HG02642 (cell line): ENCODE results near the gene CENPP.
A peak's percentile ranks its signal among the peaks of the same experiment; 100 is the strongest.
"Not testable (repeated sequence)": the region's sequence is repeated elsewhere in the genome, so short reads cannot be mapped to it uniquely, and the experiment has no call there.

ENCODE experiments used
- ATAC-seq: cut with Tn5 transposase; IDR thresholded peaks from one replicate; pipeline ENCODE4 v1.9.1; 2021; ENCODE audit warnings: mild to moderate bottlenecking; ENCODE audit not compliant: unreplicated experiment, poor library complexity

CENPP gene

GRCh38 chr9:92623936-92624335 is 298.2 kb downstream of the CENPP start:
- not testable (repeated sequence) for ATAC-seq

- no peak for ATAC-seq
Measured at GRCh38 chr9:92626484-92626883, 300.7 kb downstream of the CENPP start.

DNA sequence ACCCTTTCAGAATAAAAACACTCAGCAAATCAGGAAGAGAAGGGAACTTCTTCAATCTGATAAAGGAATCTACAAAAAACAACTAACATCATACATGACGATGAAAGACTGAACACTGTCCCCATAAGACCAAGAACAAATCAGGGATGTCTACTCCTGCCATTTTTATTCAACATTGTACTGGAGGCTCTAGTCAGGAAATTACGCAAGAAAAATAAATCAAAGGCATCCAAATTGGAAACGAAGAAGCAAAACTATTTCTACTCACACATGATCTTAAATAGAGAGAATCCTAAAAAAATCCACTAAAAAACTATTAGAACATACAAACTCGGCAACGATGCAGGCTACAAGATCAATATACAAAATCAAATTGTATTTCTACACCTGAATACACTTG is 301.9 kb downstream of the CENPP start:
- ATAC-seq, result no peak

- ATAC-seq, result no peak
Measured at GRCh38 chr9:92631452-92632343, 305.9 kb downstream of the CENPP start.

- ATAC-seq, result no peak
Measured at GRCh38 chr9:92632641-92633040, 306.9 kb downstream of the CENPP start.

- no peak for ATAC-seq
Measured at GRCh38 chr9:92633614-92634278, 308.0 kb downstream of the CENPP start.

GRCh38 chr9:92634712-92635605 is 309.2 kb downstream of the CENPP start:
- peak; percentile 61 for ATAC-seq

DNA sequence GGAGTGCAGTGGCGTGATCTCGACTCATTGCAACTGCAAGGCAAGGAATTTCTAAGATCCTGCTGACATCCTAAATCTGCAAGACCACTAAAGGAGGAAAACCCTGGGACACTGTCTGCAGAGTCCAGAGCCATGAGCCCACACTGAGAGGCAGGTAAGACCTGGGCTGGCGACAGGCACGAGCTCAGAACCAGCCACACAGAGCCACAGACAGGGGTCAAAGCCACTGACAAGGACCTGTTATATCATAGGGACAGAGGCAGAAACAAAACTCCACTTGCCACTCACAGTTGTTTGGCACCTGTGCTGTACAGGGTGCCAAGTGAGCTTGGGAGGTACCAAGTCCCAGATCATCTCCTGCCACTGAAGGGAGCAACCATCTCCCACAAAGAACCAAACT is 310.0 kb downstream of the CENPP start:
- ATAC-seq, result no peak

- no peak for ATAC-seq
Measured at GRCh38 chr9:92636627-92637026, 310.9 kb downstream of the CENPP start.

- ATAC-seq, result no peak
Measured at GRCh38 chr9:92637326-92637725, 311.6 kb downstream of the CENPP start.

GRCh38 chr9:92637886-92638620 is 312.3 kb downstream of the CENPP start:
- no peak for ATAC-seq

DNA sequence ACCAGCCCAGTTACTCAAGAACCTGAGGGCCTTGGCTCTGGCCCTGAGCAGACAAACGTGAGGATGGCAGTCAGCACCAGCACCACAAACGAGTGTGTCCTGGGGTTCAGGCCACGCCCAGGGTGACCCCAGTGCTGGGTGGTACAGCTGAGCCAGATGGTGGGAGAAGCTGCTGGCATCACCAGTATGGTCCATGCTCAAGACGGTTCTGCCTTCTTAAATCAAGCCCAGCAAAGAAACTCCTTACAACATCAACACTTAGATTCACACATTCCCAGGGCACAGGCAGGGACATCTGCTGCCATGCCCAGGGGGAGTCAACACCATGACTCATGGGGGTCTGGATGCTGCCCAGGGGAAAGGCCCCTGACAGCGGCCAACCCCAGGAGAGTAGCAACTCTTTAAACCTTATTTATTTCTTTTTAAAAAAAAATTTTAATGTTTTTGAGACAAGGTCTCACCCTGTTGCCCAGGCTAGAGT is 312.9 kb downstream of the CENPP start:
- ATAC-seq, result no peak

DNA sequence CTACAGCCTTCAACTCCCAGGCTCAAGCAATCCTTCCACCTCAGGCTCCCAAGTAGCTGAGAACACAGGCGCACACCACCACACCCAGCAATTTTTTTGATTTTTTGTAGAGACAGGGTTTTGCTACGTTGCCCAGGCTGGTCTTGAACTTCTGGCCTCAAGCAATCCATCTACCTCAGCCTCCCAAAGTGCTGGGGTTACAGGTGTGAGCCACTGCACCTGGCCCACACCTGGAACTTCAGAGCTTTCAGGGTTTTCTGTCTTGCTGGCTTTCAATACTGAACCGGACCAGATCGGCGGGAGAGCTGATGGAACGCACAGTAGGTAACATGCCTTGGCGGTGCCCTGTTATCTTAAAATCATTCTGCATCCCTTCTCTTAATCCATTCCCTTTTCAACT is 313.4 kb downstream of the CENPP start:
- ATAC-seq, result no peak

- no peak for ATAC-seq
Measured at GRCh38 chr9:92639791-92640271, 314.1 kb downstream of the CENPP start.

DNA sequence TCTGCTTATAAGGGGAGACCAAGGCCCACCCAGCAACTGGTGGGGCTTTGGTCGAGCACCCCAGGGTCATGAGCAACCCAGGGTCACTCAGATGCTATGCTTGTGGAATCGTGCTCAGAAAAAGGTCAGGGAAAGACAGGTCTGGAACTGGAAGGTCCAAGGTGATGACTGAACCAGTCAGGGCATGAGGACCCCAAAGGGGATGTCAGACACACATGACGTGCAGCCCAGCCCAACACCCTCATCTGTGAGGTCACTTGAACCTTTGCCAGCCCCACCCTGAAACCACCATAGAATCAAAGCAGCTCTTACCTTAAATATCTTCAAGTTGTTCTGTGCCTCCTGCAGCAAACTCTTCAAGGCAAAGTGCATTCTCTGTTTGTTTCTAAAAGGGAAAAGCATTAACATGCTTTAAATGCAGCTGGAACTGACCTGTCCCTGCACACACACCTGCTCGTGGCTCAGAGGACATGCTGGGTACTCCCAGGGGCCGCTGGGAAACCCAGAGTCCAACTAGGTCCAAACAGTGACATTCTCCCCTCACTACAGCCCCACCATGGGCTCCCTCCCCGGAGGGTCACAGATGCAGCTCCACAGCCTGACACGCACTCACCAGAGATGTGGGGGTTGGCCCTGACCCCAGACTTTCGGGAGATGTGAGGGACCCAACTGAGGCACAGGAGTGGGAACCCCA is 314.8 kb downstream of the CENPP start:
- ATAC-seq, result no peak

DNA sequence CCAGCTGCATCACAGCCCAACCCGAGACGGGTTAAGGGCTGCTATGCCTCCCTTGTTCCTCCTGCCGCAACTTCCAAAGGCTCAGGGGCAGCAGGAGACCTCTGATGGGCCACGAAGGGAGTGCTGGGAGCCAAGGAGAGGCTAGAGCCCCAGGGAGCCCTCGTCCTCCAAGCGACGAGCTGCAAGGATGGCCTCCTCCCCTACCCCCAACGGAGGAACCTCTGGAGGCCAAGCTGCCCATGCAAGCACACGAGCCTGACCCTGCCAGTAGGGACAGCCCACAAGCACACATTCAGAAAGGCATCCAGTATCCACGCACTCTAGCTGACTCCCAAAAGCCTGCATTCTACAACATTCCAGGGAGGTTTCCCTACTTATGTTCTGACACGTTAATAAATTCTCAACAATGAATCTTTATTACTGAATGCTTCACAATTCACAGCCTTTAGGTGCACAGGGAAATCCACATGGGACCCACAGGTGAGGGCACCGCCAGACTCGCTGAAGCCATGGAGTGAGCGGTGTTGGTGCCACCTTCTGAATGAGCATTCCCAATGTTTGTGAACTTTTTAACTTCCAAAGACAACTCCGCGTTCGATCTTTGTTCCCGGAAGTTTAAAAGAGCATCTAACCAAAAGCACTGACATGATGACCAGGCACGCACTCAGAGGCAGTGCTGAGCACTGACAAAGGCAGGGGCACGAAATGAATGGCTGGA is 315.5 kb downstream of the CENPP start:
- ATAC-seq, result no peak

DNA sequence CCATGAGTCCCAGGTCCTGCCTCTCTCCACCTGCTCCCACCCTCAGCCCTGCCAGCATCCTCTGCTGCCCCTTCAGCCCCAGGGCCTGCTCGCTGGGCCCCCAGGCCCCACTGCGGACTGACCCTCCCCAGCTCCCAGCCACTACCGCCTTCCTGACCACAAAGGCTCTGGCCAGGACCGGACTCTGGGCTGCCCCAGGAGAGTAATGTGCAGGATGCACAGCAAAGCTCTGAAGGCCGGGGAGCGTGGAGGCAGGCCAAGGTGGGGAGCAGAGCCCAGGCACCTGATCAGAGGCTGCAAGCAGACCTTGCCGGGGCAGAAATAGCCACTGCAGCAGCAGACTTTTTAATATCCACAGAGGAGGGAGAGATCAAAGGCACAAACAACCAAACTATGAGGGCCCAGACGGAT is 316.3 kb downstream of the CENPP start:
- no peak for ATAC-seq

DNA sequence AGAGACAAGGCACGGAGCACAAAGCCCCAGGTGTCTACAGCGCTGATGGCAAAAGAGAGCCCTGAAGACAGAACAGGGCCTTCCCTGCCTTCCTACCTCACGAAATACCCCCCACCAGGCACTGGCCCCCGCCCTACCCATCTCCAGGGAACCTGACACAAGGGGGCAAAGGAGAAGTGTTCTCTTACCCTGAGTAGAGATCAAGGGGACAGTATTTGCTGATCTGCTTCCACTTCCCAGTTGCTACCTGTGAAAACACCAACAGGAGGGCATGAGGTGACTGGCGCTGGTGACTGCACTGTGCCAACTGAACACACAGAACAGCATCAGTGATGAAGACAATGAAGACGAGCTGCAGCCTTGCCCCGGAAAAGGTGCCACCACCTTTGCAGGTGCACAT is 316.8 kb downstream of the CENPP start:
- ATAC-seq, result no peak

DNA sequence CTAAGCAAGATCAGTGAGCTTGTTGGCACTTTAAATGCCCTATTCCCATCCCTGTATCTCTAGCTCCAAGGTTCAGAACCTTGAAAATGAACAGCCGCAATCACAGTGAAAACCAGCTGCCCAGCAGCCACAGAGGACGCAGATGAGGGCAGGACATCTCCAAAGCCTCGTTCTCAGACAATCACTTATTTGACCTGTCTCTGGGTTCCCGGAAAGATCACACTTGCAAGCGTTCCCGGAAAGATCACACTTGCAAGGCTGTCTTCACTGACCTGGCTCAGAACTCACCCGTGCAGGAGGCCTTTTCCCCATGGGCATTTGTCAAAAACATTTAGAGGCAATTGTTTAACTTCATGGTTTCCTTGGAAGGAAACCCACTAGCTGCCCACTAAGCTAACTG is 318.5 kb downstream of the CENPP start:
- no peak for ATAC-seq
